ENCODE measurements around the gene MGAT5.

Gene MGAT5

DNA sequence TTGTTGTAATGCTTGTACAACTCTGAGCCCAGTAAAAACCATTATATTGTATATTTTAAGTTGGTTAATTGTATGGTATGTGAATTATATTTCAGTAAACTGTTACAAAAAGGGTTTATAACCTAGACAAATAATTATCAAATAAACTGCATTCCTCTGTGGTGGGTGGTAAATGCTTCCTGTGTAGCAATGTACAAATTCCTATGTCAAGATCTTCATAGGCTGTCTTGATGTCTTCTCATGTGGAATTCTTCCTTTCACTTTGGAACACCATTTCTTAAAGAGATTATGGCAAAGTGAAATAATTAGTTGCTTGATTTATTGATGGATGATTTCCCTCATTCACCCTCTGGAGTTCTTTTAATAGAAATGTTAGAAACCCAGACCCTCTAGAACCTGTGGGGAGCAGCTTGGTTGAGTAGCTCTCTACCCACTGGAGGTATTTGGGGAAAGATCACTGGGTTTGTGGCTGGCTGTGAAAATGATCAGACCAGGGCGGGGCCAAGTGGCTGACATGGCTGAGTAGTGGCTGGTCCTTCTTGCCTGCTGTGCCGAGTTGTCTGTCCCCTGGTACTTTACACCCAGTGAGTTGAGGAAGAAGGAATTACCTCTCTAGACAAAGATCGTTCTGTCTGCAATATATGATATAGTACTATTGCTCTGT lies 22.4 kb upstream of the MGAT5 start:
- DNase-seq (ENCODE audit: low read depth) = no peak

- DNase-seq (ENCODE audit: low read depth) = no peak
These were observed 21.9 kb upstream of the MGAT5 start for GRCh38 chr2:134231965-134232340.

DNA sequence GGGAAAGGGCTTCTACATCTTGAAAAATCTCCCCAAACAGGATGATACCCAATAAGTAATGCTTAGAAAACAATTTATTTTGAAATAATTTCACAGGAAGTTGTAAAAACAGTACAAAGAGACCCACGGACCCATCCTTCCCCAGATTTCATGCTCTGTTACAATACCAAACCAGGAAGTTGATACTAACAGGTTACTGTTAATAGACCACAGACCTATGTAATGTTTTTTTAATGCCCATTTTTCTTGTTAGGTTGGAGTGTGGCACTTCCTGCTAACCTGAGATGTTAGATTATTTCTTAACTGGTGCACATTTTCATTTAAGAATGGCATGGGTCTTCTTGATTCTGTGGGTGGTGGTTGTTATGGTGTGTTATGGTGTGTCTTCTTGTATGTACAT lies 21.4 kb upstream of the MGAT5 start:
- no peak for DNase-seq (ENCODE audit: low read depth)

DNA sequence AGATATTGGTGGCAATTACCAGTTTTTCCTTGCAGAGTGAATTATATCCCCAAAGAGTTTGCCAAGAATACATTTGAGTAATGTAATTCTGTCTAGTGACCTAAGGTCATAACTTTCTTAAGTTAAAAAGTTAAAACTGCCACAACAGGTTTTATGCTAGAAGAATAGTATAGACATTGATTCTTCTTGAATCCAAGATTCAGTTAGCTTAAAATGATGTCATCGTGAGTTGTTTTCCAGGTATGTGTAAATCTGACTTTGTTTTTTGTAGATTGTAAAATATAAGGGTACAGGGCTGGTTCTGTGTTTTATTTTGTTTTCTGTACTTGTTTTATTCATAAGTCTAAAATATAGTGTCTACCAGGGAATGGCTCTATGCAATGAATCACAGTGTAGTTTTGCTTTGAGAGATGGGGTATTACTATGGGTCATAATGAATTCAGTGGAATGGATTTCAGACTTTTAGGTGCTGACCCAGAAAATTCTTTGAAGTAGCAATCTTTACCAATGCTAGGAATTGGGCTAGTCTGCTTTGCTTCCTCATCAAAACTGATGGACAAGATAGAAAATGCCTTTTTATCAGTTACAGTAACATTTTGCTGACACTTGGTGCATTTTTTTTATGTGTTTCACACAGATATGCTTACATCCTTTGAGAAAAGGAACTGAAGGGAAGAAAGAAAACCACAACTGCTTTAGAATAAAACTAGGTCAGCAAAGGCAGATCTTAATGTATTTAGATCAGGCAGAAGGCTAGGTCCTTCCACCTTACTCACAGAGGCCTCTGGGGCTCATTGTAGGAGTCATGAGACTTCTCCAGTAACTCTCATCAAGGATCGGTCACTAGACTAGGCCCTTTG lies 20.8 kb upstream of the MGAT5 start:
- DNase-seq (ENCODE audit: low read depth) = no peak

DNA sequence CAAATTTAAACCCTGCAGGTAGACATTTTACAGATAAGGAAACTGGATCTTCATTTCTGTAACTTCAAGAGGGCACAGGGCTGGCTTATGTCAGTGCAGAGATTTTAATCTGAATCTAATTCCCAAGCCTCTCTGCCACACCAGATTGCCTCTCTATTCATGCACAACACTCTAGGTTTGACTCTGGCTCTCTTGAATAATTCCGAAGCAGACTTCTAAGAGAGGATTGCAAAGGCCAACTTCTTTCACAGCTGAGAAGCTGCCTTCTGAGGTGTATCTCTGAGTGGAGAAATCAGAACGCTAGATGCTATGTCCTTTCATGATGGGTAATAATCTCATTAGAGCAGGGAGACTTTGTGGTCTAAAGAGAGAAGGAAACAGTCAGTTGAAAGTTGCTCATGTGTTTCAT lies 20.1 kb upstream of the MGAT5 start:
- DNase-seq (ENCODE audit: low read depth) = no peak

GRCh38 chr2:134234535-134234934 lies 19.3 kb upstream of the MGAT5 start:
- DNase-seq (ENCODE audit: low read depth) = no peak

GRCh38 chr2:134235510-134236144 lies 18.2 kb upstream of the MGAT5 start:
- DNase-seq (ENCODE audit: low read depth) = no peak

- no peak for DNase-seq (ENCODE audit: low read depth)
These were observed 15.5 kb upstream of the MGAT5 start for GRCh38 chr2:134238371-134238770.

DNA sequence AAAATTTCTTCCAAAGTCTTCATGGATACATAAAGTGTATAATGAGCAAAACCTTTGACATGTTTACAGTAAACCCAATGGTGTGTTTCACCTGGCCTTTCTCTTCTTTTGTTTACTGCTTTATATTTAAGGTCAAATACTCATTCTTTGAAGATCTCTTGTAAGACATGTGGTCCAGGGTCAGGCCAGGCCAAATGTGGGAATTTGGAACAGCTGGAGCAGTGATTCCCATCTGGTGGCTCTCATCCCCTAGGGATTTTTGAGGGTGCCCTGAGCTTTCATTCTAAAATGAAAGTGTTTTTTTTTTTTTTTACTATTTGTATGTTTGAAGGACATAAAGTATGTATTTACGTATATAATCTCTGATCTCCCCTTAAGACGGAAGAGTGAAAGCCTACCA lies 13.8 kb upstream of the MGAT5 start:
- no peak for DNase-seq (ENCODE audit: low read depth)

GRCh38 chr2:134241911-134242310 lies 12.0 kb upstream of the MGAT5 start:
- DNase-seq (ENCODE audit: low read depth) = no peak

DNA sequence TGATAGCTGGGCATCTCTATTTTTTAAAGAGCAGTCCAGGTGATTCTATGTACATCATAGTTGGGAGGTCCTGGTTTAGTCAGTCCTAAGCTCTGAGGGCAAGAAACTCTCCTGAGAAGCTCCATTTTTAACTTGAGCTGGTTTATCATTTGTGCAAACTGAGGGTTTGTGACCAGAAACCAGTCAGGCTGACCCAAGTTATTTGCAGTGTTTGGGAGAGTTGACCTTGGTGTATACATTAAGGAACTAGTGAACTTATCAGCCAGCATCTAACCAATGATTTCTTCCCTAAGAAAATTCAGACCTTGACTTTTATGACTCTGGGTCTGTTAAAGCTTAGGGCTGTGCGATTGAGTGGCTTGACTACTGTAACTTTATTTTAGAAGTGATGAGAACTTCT lies 10.6 kb upstream of the MGAT5 start:
- no peak for DNase-seq (ENCODE audit: low read depth)

GRCh38 chr2:134244086-134244485 lies 9.8 kb upstream of the MGAT5 start:
- no peak for DNase-seq (ENCODE audit: low read depth)

- no peak for DNase-seq (ENCODE audit: low read depth)
These were observed 9.3 kb upstream of the MGAT5 start for GRCh38 chr2:134244587-134244986.

- DNase-seq (ENCODE audit: low read depth) = peak; percentile 68
These were observed 8.4 kb upstream of the MGAT5 start for GRCh38 chr2:134245340-134245984.

DNA sequence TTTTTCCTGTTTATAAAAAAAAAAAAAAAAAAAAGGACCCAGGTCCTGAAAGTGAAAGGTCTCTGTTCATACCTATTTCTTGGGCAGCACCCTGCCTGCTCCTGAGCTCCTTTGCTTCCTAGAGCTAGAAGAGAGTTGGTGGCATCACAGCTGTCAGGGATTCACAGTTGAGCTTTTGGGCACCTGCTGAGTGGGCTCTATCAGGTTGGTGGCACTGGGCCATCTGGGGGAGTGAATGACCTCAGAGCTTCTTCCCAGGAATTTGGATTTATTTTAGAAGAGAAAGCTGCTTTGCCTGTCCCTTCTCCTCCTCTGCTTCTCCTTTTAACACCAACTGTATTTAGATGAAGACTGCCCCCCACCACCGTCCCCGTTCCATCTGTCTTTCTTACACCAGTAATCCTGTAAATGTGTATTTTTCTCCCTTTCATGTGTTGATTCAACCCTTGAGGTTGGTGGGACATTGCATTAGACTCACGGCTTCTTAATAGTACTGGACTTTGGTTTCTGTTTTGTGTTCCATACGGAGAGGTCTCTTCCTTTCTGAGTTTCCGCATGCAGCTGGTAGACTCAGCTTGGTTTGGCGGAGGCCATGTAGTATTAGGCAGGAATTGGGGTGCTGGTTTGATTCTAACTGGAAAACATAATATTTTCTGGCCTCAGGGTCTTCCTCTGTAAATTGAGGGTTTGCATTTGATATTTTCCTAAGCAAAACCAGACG lies 7.6 kb upstream of the MGAT5 start:
- no peak for DNase-seq (ENCODE audit: low read depth)

DNA sequence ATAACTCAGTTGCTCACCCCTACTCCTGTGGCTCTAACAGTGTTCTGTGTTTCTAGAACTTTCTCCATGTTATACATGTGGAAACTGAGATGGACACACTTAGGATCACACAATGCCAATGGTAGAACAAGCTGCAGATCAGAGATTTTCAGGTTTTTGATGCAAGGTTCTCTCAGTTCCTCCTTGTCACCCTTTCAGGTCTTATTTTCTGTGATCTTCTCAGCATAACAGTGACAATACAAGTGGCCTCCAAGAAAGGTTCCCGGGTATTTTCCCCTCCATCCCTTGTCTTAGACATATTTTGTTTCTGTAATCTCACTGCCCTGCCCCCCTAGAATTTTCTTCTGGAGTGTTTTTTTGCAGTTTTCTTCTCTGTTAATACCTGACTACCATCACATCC lies 6.2 kb upstream of the MGAT5 start:
- no peak for DNase-seq (ENCODE audit: low read depth)

GRCh38 chr2:134248913-134249312 lies 5.0 kb upstream of the MGAT5 start:
- DNase-seq (ENCODE audit: low read depth) = no peak

DNA sequence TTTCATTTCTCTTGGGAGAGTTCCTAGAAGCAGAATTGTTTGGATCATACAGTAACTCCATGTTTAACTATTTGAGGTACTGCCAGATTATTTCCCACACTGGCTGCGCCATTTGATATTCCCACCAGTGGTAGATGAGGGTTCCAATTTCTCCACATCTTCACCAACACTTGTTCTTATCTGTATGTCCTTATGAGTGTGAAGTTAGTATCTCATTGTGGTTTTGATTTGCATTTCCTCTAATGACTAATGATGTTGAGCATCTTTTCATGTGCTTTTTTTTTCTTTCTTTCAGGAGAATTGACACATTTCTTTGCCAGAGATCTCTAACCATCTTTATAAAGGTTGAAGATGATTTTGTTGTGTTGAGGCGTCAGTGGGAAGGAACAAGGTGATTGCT lies 4.1 kb upstream of the MGAT5 start:
- DNase-seq (ENCODE audit: low read depth) = no peak

DNA sequence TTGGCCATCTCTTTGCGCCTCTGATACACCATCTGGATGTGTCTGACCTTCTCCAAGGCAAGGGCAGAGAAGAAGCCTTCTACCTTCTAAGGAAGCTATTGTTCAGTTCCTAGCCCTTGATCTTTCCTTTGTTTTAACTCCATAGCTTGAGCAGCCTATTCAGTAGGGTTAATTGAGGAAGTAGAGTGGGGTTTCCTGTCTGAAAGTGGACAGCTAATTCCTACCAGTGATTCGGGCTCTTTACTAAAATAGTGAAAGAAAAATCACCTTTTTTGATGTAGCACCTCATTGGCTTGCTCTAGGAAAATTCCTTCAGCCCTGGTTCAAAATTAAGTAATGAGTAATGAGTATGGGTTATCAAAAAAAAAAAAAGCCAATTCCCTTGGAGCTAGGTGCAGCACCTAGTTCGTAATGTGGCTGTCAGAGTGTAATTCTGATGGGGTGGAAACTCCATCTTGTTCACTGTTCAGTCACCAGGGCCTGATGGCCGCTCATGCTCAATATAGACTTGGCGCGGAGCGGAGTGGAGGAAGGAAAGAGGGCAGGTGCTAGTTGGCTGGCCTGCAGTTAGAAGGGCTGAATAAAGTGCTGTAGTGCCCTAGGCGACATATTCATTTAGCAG lies 2.9 kb upstream of the MGAT5 start:
- no peak for DNase-seq (ENCODE audit: low read depth)

DNA sequence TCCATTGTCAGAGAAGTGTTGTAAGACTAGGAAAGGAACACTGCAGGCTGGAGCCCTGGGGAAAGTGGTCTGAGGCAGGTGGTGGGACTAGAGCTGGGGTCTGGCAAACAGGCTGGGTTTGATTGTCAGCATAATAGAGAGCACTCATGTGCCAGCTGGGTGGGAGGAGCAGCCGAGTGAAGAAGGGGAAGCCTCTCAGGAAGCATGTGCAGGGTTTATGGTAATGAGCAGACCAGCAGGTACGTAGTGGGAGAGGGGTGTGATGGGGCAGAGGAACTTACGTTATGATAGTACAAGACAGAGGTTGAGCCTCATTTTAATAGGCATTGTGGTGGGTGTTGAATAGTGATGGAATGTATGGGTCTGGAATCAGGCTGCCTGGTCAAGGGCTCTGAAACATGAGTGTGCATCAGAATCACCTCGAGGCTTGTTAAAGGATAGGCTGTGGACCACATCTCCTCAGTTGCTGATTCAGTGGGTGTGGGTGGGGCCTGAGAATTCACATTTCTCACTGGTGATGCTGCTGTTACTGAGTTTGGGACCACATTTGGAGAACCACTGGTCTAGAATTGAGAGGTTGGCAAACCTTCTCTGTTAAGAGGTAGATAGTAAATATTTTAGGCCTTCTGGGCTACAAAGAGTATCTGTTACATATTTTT lies 1.7 kb upstream of the MGAT5 start:
- DNase-seq (ENCODE audit: low read depth) = no peak

GRCh38 chr2:134253117-134253704 lies 661 bp upstream of the MGAT5 start:
- DNase-seq (ENCODE audit: low read depth) = no peak
